ENCODE measurements around the gene TEPSIN. TPM values are rescaled to one million over a fixed set of nuclear protein-coding genes. Genes with fewer than 3 reads are reported as not detected.

The TEPSIN gene
- total RNA-seq, 1 donor from 2014 or later = 35.4 TPM

DNA sequence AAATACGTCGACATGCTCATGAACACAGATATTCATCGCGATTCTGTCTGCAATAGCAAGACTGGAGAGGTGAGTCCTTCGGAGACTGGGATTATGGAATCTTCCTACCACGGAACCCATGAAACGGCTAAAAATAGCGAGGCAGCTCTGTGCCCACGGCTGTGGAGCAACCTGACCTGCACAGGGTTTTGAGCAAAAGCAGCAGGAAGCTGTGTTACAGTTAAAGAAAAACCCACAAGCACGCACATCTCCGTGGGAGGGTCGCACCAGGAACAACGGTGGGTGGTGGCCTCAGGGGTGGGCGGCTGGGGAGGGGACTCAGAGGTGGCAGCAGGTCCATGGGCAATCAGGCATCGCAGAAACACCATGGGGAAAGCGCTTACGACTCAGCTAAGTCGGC is 31.4 kb upstream of the TEPSIN start:
- TF ChIP-seq POLR2A (IDR thresholded peaks at IDR 0.05) (no peak), POLR2AphosphoS5 (IDR thresholded peaks at IDR 0.05; ENCODE audit: insufficient read depth in 1 of 2, low read depth in 1 of 2) (no peak), CTCF (IDR thresholded peaks at IDR 0.05) (no peak)
- intact Hi-C loops (cut with DNase I) = no loop called here
- Histone ChIP-seq H3K9me3 (no peaks in the 10 kb centered on the region), H3K36me3 (peaks cover 0 to 61% of the 10 kb centered on the region in 2 donors), H3K27me3 (no peaks in the 10 kb centered on the region), H3K4me3 (no peak overlapping the region), H3K4me1 (no peaks in the 10 kb centered on the region), H3K27ac (no peak overlapping the region)
- no peak for DNase-seq (ENCODE audit: extremely low spot score in 2 of 2)

DNA sequence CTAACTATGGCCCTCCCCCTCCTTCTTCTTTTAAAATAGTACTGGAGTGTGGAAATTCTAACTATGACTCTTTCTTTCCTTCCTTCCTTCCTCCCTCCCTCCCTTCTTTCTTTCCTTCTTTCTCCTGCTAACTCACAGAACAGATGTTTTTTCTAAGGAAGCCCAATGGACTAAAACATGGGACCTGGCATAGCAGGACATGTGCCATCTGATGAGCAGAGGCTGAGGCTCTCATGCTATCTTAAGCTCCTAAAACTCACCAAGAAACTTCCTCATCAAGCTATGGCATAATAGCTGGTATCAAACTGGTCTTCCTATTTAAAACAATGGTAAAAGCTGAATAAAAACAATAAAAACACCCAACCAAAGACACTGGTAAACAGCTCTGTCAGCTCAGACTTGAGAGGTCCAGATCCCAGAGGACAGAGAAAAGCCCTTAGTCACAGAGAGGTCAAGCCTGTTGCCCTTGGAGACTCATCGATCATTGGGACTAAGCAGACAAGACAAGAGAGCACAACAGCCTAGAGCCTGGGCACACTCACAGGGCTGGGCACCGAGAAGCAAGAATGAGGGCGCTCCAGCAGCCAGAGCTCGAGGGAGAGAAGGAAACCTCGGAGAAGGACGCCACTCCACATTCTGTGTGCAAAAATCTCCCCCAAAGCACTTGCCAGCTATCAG is 28.7 kb upstream of the TEPSIN start:
- Histone ChIP-seq H3K4me3 (no peak overlapping the region), H3K36me3 (peaks cover 0 to 61% of the 10 kb centered on the region in 2 donors), H3K9me3 (no peaks in the 10 kb centered on the region), H3K4me1 (no peaks in the 10 kb centered on the region), H3K27ac (no peak overlapping the region), H3K27me3 (no peaks in the 10 kb centered on the region)
- TF ChIP-seq POLR2A (IDR thresholded peaks at IDR 0.05) (no peak), CTCF (IDR thresholded peaks at IDR 0.05) (no peak), POLR2AphosphoS5 (IDR thresholded peaks at IDR 0.05; ENCODE audit: insufficient read depth in 1 of 2, low read depth in 1 of 2) (no peak)
- intact Hi-C loops (cut with DNase I) = no loop called here
- no peak for DNase-seq (ENCODE audit: extremely low spot score in 2 of 2)

DNA sequence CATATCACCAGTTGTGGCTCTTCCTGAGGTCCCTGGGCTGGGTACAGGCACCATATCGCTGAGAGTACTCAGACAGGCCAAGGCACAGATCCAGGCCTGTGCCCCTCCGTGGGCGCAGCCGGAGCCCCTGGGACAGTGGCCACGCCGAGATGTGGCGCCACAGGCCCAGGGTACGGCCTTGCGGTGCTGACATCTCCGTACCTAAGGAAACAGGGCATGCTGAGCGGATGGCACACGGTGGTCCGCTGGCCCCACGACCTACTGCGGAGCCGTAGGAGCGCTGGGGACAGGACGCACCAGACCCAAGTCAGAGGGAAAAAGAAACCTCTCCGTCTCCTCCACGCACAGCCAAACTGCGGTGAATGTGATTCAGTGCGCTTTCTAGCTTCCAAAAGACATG is 26.7 kb upstream of the TEPSIN start:
- no peaks in the 10 kb centered on the region for H3K27me3 ChIP-seq
- H3K9me3 ChIP-seq = no peaks in the 10 kb centered on the region
- H3K27ac ChIP-seq = no peak overlapping the region
- TF ChIP-seq POLR2A (IDR thresholded peaks at IDR 0.05) = no peak
- no peak for TF ChIP-seq CTCF (IDR thresholded peaks at IDR 0.05)
- TF ChIP-seq POLR2AphosphoS5 (IDR thresholded peaks at IDR 0.05; ENCODE audit: insufficient read depth in 1 of 2, low read depth in 1 of 2) = no peak
- no peak for DNase-seq (ENCODE audit: extremely low spot score in 2 of 2)
- no peak overlapping the region for H3K4me3 ChIP-seq
- intact Hi-C loops (cut with DNase I) = no loop called here
- H3K4me1 ChIP-seq = no peaks in the 10 kb centered on the region
- peaks cover 0 to 60% of the 10 kb centered on the region in 2 donors for H3K36me3 ChIP-seq

DNA sequence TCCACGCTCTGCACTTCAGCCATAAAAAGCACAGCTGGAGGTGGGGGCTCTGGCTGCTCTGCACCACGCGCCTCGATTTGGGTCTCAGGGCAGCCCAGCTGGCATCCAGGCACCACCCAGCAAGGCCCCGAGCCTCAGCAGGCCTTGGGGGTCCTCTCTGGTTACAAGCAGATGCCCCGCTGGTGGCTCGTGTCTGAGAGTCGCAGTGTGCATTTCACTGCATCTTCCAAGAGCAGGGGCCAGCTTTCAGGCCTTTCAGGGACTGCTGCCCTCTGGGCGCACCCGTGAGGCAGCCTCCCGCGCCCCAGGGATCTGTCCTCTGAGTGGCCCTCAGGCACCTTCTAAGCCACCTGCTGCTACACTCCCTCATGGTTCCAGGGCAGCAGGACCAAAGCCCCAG is 25.8 kb upstream of the TEPSIN start:
- TF ChIP-seq CTCF (IDR thresholded peaks at IDR 0.05) (no peak), POLR2A (IDR thresholded peaks at IDR 0.05) (no peak), POLR2AphosphoS5 (IDR thresholded peaks at IDR 0.05; ENCODE audit: insufficient read depth in 1 of 2, low read depth in 1 of 2) (no peak)
- H3K4me3 ChIP-seq = no peak overlapping the region
- H3K27me3 ChIP-seq = no peaks in the 10 kb centered on the region
- intact Hi-C loops (cut with DNase I) = no loop called here
- H3K4me1 ChIP-seq = no peaks in the 10 kb centered on the region
- DNase-seq (ENCODE audit: extremely low spot score in 2 of 2) = no peak
- peaks cover 0 to 60% of the 10 kb centered on the region in 2 donors for H3K36me3 ChIP-seq
- no peaks in the 10 kb centered on the region for H3K9me3 ChIP-seq
- no peak overlapping the region for H3K27ac ChIP-seq

DNA sequence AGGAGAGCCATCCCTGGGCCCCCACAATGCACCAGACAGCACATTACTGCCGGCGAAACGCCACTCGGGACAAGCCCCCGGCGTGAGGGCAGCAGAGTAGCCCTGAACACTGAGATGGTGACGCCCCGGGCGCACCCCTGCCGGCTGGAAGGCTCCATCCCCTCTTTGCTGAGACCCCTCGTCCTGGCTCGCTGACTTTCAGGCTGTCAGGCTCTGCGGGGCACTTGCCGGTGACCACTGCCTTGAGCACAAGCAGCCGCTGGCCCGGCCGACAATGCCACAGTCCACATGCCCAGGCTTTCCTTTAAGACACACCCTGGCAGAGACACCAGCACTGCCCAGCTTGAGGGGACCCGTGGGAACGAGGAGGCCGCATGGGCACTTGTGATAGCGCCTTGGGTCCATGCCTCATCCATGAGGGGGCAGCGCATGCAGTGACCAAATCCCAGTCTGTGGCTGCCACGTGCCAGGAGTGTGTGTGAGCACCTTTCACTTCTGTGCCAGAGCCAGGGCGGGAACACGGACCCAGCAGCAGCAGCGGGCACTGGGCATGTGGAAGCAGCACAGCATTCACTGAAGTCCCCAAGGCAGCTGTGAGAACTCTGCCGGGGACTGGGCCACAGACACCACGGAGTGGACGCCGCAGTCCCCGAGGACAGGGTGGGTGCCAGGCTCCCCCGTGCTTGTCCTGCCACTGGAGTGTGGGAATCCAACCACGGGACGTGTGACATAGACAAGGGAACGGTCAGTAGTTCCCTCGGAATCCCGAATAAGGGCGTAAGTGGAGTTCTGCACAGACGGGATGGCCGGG is 24.7 kb upstream of the TEPSIN start:
- Histone ChIP-seq H3K36me3 (peaks cover 0 to 62% of the 10 kb centered on the region in 2 donors), H3K4me1 (no peaks in the 10 kb centered on the region), H3K27ac (no peak overlapping the region), H3K4me3 (no peak overlapping the region), H3K27me3 (no peaks in the 10 kb centered on the region), H3K9me3 (no peaks in the 10 kb centered on the region)
- DNase-seq (ENCODE audit: extremely low spot score in 2 of 2) = no peak
- intact Hi-C loops (cut with DNase I) = no loop called here
- TF ChIP-seq POLR2A (IDR thresholded peaks at IDR 0.05) (no peak), CTCF (IDR thresholded peaks at IDR 0.05) (no peak), POLR2AphosphoS5 (IDR thresholded peaks at IDR 0.05; ENCODE audit: insufficient read depth in 1 of 2, low read depth in 1 of 2) (no peak)
